Activated CD4-positive, alpha-beta T cell treated with anti-CD3 and anti-CD28 coated beads, Interleukin-2, amount 50 U/mL, for 16 hours (primary cell): ENCODE results near the gene EPHB3.
"Not testable (repeated sequence)": the region's sequence is repeated elsewhere in the genome, so short reads cannot be mapped to it uniquely, and the experiment has no call there.

Source experiments
- DNase-seq: peaks from one replicate; pipeline ENCODE4 v3.0.0-alpha.2; 2020

The EPHB3 gene

GRCh38 chr3:184601576-184602371 lies 40.2 kb downstream of the EPHB3 start:
- DNase-seq: no peak

- DNase-seq: no peak
These were observed 41.0 kb downstream of the EPHB3 start for GRCh38 chr3:184602372-184603150.

DNA sequence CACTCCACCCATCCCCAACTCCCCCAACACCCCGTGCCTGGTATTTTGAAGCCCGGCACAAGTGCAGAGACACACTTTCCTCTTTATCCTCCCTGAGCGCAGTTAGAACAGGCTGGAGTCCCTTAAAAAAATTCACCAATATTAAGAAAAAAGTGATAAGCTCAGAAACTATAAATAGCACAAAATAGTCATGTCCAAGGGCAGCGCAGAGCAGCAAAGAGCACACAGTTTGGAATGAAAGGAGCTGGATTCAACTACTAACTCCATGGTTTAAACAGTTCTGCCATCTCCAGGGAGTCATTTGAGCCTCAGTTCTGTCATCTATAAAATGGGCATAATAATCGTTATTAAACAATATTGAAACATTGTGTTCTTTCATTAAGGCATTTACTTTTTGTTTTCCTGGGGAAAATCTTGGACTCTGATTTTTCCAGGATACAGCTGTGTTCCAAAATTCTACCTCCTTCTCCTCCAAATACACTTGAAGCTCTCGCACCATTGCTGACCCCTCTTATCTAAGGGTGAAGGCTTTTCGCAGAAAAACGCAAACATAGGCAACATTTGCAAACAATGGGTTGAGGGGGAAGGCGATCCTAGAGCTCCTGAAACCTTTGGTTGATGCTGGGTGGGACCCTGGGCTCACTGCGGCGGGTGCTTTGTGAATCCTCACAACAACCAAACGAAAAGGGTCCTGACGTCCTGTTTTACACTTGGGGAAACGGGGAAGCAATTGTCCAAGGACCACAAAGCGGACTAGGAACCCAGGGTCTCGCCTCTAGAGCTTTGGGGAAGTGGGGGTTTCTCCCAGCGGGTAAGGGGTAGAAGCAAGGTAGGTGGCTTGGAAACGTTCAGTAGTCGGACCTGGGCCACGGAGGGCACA lies 41.8 kb downstream of the EPHB3 start:
- DNase-seq: no peak

DNA sequence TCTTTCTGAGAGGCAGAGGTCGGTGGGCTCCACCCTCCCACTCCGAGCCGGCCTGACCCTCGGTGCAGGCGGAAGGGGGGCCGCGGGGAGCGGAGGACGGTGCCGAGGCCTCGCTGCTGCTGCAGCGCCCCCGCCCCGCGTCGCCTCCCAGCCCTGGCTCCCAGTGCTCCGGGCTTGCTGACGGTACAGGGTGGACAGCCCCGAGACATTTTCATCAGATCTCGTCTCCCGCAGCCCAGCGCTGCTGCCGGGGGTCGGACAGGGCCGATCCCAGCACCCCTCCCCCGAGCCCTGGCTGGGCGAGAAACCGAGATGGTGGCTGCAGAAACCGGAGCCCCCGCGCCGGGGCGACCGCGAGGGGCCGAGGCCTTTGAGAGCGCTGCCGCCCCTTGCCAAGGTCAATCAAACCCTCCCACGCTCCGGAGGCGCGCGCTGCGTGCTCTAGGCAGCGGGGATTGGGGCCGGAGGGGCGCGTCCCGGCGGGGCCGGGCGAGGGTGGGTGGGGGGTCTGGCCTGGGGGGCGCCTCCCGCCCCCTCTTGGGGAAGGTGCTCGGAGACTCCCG lies 42.5 kb downstream of the EPHB3 start:
- no peak for DNase-seq

- DNase-seq: no peak
These were observed 43.2 kb downstream of the EPHB3 start for GRCh38 chr3:184604615-184605290.

DNA sequence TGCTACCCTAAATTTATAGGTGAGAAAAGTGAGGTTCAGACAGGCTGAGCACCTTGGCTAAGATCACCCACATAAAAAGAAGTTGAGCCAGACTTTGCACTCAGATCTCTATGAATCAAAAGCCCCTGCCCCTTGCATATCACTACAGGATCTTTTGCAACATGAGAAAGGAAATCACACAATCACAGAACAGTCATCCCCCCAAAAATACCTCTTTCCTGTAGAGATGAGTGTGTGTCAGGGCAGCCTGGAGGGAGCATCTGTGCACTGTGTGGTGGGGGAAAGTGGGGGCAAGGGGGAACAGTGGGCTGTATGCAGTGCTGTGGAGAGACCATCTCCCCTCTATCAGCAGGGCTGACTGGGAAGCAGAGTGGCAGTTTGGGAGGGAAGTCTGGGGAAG lies 46.6 kb downstream of the EPHB3 start:
- peak; percentile 28 for DNase-seq

- no peak for DNase-seq
These were observed 48.1 kb downstream of the EPHB3 start for GRCh38 chr3:184609476-184610244.

DNA sequence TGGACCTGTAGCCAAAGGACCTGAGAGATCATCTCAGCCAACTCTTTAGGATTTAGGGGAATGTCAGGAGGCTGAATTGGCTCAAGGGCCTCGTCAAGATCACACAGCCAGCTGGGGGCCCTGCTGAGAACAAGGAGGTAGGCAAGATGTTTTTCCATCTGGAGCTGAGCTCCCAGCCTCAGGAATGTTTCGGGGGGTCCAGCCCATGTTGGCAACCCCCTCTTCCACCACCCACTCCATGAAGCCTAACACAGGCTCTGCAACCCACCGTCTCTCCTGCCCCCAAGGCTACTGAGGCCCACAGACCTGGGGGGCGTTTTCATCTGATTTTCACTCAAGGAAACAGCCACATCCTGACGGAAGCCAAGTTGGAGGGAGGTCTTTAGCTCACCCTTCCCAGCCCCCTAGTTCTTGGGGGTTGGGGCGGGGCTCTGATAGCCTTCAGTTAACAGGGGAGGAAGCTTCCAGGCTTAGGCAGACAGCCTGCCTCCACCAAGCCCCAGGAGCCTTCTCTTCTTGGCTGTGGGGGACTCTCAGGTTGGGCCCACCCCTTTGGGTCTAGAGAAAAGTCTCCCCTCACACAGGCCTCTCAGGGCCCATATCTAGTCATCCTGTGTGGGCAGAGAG lies 48.8 kb downstream of the EPHB3 start:
- DNase-seq: no peak

GRCh38 chr3:184611607-184612281 lies 50.2 kb downstream of the EPHB3 start:
- DNase-seq: no peak

GRCh38 chr3:184615396-184615795 lies 53.8 kb downstream of the EPHB3 start:
- DNase-seq: no peak

DNA sequence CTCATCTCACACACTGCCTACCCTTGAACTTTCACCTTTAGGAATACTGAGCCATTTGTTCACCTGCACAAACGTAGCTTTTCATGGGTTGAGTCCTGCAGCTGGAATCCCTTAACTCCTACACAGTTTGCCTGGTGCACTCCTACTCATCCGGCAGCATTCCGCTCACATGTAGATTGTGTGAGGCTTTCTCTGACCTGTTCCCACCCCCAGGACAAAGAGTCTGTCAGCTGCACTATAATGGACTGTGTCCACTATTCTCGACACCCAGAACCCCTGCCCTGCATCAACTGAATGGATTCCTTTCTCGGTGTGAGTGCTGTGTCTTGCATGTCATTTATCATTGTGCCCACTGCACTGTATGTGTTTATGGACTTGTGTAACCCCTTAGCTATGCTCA lies 54.9 kb downstream of the EPHB3 start:
- DNase-seq: no peak

- DNase-seq: not testable (repeated sequence)
These were observed 55.7 kb downstream of the EPHB3 start for GRCh38 chr3:184617306-184617705.

- DNase-seq: no peak
These were observed 57.2 kb downstream of the EPHB3 start for GRCh38 chr3:184618811-184619210.

DNA sequence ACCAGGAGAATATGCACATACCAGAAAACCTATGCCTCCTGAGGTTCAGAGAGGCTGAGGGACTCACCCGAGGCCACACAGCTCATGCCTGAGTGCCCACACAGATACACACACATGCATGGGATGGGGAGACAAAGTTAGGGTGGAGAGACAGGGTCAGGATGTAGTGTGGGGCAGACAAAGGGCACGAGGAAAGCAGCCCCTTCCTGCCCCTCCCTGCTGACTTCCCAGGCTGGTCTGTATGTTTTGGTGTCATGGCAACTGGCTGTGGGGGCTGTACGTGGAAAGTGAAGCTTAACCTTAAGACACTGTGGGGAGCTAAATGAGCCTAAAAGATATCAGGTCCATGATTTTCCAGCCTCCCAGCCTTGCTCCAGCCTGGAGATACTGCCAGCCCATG lies 57.8 kb downstream of the EPHB3 start:
- no peak for DNase-seq

GRCh38 chr3:184619787-184620430 lies 58.3 kb downstream of the EPHB3 start:
- no peak for DNase-seq

GRCh38 chr3:184620475-184621119 lies 59.0 kb downstream of the EPHB3 start:
- DNase-seq: no peak

DNA sequence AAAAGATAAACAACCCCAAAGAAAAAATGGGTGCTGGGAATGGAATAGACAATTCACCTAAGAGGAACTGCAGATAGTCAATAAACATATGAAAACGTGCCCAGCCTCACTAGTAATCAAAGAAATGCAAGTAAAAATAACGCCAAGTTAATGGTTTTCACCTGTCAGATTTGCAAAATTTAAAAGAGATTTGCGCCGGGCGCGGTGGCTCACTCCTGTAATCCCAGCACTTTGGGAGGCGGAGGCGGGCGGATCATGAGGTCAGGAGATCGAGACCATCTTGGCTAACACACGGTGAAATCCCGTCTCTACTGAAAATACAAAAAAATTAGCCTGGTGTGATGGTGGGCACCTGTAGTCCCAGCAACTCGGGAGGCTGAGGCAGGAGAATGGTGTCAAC lies 60.6 kb downstream of the EPHB3 start:
- not testable (repeated sequence) for DNase-seq

GRCh38 chr3:184626923-184627322 lies 65.3 kb downstream of the EPHB3 start:
- no peak for DNase-seq

DNA sequence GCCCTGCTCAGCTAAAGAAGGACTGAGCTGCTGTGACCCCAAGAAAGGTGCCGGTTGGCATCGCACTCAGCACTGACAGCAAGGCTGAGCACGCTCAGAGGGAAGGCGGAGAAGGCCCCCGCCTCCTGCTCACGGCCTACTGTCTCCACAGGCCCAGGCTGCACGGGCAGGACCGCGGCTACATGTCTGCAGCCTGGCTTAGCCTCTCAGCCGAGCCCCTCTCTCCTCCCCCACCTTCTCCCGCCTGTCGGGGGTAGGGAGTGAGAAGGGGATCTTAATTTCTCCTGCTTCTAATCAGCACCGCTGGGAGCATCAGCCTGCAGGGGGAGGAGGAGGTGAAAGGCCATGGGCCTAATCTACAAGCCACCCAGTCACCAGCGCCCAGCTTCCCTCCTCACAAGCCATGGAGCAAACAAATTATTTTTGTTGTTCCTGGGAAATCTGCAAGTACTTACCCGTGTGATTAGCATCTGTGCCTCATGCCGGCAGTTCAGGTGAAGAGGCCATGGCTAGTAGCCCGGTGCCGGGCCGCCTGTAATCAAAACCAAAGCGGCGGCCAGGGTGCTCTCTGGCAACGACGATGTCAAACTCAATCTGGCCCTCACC lies 68.1 kb downstream of the EPHB3 start:
- DNase-seq: no peak
